ENCODE results near the gene SCAMP2.

The SCAMP2 gene

DNA sequence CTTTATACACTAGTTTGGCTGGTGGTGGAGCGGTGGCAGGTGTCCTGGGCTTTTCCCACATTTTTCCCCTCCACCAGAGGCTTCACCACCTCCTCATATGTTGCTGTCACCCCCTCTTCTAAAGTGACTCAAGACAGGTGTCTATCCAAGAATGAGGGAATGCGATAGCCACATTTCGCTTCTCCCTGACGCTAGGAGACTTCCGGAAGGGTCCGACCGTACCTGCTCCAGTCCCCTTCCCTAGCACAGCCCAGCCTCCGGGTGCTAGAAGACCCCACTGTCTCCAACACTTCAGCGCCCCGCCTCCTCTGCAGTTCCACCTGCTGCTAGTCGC, 496 bp downstream of the SCAMP2 start:
- TF ChIP-seq ZFP3 (CRISPR knock-in tag; IDR thresholded peaks at IDR 0.05) (no peak), SNAI2 (CRISPR knock-in tag; IDR thresholded peaks at IDR 0.05) (peak; percentile 96)
- peak; percentile 2; the same call in 2 of the 3 replicates for ATAC-seq

- TF ChIP-seq ZFP3 (CRISPR knock-in tag; IDR thresholded peaks at IDR 0.05) (no peak), ZNF70 (CRISPR knock-in tag; IDR thresholded peaks at IDR 0.05) (no peak), GLIS3 (CRISPR knock-in tag; IDR thresholded peaks at IDR 0.05) (no peak), BACH2 (CRISPR knock-in tag; IDR thresholded peaks at IDR 0.05; ENCODE audit: borderline replicate concordance) (no peak), OSR1 (CRISPR knock-in tag; IDR thresholded peaks at IDR 0.05) (no peak), ZFP30 (CRISPR knock-in tag; IDR thresholded peaks at IDR 0.05) (no peak), TOX (CRISPR knock-in tag; IDR thresholded peaks at IDR 0.05; ENCODE audit: borderline replicate concordance) (no peak), ISL1 (CRISPR knock-in tag; IDR thresholded peaks at IDR 0.05) (no peak), ARNTL (CRISPR knock-in tag; IDR thresholded peaks at IDR 0.05; ENCODE audit: borderline replicate concordance, low read depth) (no peak), ESRRG (CRISPR knock-in tag; IDR thresholded peaks at IDR 0.05) (no peak), CREB5 (CRISPR knock-in tag; IDR thresholded peaks at IDR 0.05; ENCODE audit: low read depth) (no peak), RARB (CRISPR knock-in tag; IDR thresholded peaks at IDR 0.05) (no peak), TCF4 (CRISPR knock-in tag; IDR thresholded peaks at IDR 0.05; ENCODE audit: borderline replicate concordance) (no peak)
- TF ChIP-seq, protein P1, sequence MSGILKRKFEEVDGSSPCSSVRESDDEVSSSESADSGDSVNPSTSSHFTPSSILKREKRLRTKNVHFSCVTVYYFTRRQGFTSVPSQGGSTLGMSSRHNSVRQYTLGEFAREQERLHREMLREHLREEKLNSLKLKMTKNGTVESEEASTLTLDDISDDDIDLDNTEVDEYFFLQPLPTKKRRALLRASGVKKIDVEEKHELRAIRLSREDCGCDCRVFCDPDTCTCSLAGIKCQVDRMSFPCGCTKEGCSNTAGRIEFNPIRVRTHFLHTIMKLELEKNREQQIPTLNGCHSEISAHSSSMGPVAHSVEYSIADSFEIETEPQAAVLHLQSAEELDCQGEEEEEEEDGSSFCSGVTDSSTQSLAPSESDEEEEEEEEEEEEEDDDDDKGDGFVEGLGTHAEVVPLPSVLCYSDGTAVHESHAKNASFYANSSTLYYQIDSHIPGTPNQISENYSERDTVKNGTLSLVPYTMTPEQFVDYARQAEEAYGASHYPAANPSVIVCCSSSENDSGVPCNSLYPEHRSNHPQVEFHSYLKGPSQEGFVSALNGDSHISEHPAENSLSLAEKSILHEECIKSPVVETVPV (CRISPR knock-in tag; IDR thresholded peaks at IDR 0.05), result no peak
- no peak for ATAC-seq
These were observed 2.5 kb downstream of the SCAMP2 start for GRCh38 chr15:74870436-74871215.

GRCh38 chr15:74869726-74870407, 3.3 kb downstream of the SCAMP2 start:
- ATAC-seq, result no peak
- TF ChIP-seq ISL1 (CRISPR knock-in tag; IDR thresholded peaks at IDR 0.05), result no peak
- no peak for TF ChIP-seq ZNF70 (CRISPR knock-in tag; IDR thresholded peaks at IDR 0.05)
- TF ChIP-seq GLIS3 (CRISPR knock-in tag; IDR thresholded peaks at IDR 0.05), result no peak
- TF ChIP-seq, protein P2, sequence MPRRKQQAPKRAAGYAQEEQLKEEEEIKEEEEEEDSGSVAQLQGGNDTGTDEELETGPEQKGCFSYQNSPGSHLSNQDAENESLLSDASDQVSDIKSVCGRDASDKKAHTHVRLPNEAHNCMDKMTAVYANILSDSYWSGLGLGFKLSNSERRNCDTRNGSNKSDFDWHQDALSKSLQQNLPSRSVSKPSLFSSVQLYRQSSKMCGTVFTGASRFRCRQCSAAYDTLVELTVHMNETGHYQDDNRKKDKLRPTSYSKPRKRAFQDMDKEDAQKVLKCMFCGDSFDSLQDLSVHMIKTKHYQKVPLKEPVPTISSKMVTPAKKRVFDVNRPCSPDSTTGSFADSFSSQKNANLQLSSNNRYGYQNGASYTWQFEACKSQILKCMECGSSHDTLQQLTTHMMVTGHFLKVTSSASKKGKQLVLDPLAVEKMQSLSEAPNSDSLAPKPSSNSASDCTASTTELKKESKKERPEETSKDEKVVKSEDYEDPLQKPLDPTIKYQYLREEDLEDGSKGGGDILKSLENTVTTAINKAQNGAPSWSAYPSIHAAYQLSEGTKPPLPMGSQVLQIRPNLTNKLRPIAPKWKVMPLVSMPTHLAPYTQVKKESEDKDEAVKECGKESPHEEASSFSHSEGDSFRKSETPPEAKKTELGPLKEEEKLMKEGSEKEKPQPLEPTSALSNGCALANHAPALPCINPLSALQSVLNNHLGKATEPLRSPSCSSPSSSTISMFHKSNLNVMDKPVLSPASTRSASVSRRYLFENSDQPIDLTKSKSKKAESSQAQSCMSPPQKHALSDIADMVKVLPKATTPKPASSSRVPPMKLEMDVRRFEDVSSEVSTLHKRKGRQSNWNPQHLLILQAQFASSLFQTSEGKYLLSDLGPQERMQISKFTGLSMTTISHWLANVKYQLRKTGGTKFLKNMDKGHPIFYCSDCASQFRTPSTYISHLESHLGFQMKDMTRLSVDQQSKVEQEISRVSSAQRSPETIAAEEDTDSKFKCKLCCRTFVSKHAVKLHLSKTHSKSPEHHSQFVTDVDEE (CRISPR knock-in tag; IDR thresholded peaks at IDR 0.05), result no peak
- no peak for TF ChIP-seq TCF4 (CRISPR knock-in tag; IDR thresholded peaks at IDR 0.05; ENCODE audit: borderline replicate concordance)
- no peak for TF ChIP-seq ZFP3 (CRISPR knock-in tag; IDR thresholded peaks at IDR 0.05)
- TF ChIP-seq PPARA (CRISPR knock-in tag; IDR thresholded peaks at IDR 0.05; ENCODE audit: borderline replicate concordance), result no peak
- TF ChIP-seq ZNF565 (CRISPR knock-in tag; conservative IDR thresholded peaks at IDR 0.05; ENCODE audit: low read depth), result no peak
- no peak for TF ChIP-seq POU6F1 (CRISPR knock-in tag; IDR thresholded peaks at IDR 0.05; ENCODE audit: borderline replicate concordance, low read depth)
- no peak for TF ChIP-seq BACH2 (CRISPR knock-in tag; IDR thresholded peaks at IDR 0.05; ENCODE audit: borderline replicate concordance)
- TF ChIP-seq TOX (CRISPR knock-in tag; IDR thresholded peaks at IDR 0.05; ENCODE audit: borderline replicate concordance), result no peak
- TF ChIP-seq CREB5 (CRISPR knock-in tag; IDR thresholded peaks at IDR 0.05; ENCODE audit: low read depth), result no peak
- no peak for TF ChIP-seq SNAI2 (CRISPR knock-in tag; IDR thresholded peaks at IDR 0.05)
- no peak for TF ChIP-seq ZC3H10 (CRISPR knock-in tag; IDR thresholded peaks at IDR 0.05)
- TF ChIP-seq ZNF8 (CRISPR knock-in tag; IDR thresholded peaks at IDR 0.05), result no peak
- TF ChIP-seq RARB (CRISPR knock-in tag; IDR thresholded peaks at IDR 0.05), result no peak
- TF ChIP-seq OSR1 (CRISPR knock-in tag; IDR thresholded peaks at IDR 0.05), result no peak
- TF ChIP-seq CSDC2 (CRISPR knock-in tag; IDR thresholded peaks at IDR 0.05), result no peak
- no peak for TF ChIP-seq ARNTL (CRISPR knock-in tag; IDR thresholded peaks at IDR 0.05; ENCODE audit: borderline replicate concordance, low read depth)
- no peak for TF ChIP-seq ZFP30 (CRISPR knock-in tag; IDR thresholded peaks at IDR 0.05)

All from SK-N-SH treated with all-trans-retinoic acid at 6 μM for 48 hours (cell line).